GM12878 (cell line): ENCODE results near the gene SVEP1.

ENCODE experiments used
- CHD2 ChIP-seq: IDR thresholded peaks from 2 replicates; pipeline ENCODE4 v1.6.1; 2011; ENCODE audit warnings: low read depth, low read length, improper control_type of control experiment, borderline replicate concordance
- EP300 ChIP-seq, 2 experiments: fragments of 150-350 bp in 1 of 2; IDR thresholded peaks; 2 replicates each; pipeline ENCODE4 v1.6.1; 2011 to 2012; ENCODE audit warnings: low read depth in 2 of 2, low read length in 2 of 2, borderline replicate concordance in 1 of 2, improper control_type of control experiment in 1 of 2, inconsistent platforms in 1 of 2; ENCODE audit not compliant: control insufficient read depth in 1 of 2
- ESRRA ChIP-seq: IDR thresholded peaks from 2 replicates; pipeline ENCODE4 v1.6.1; 2012; ENCODE audit warnings: mild to moderate bottlenecking, low read length, improper control_type of control experiment
- KLF5 ChIP-seq: fragments of 450-650 bp; IDR thresholded peaks from 2 replicates; pipeline ENCODE4 v1.6.1; 2014; ENCODE audit warnings: mild to moderate bottlenecking; ENCODE audit not compliant: partially characterized antibody
- MTA3 ChIP-seq: IDR thresholded peaks from 2 replicates; pipeline ENCODE4 v1.6.1; 2012; ENCODE audit warnings: low read length, inconsistent platforms, borderline replicate concordance
- POLR2AphosphoS5 ChIP-seq: IDR thresholded peaks from 2 replicates; pipeline ENCODE4 v1.6.1; 2011; ENCODE audit warnings: mild to moderate bottlenecking, low read length, inconsistent platforms
- SIN3A ChIP-seq: IDR thresholded peaks from 2 replicates; pipeline ENCODE4 v1.6.1; 2012; ENCODE audit warnings: low read depth, low read length, improper control_type of control experiment
- TCF12 ChIP-seq: IDR thresholded peaks from 2 replicates; pipeline ENCODE4 v1.6.1; 2011; ENCODE audit warnings: low read depth, mild to moderate bottlenecking, low read length
- TF ChIP-seq, protein P1 (sequence below), 3 experiments: IDR thresholded peaks in 2 of 3; conservative IDR thresholded peaks in 1 of 3; 2 replicates each; pipeline ENCODE4 v1.5.1; 2011; ENCODE audit warnings: low read depth in 3 of 3, low read length in 3 of 3, mild to moderate bottlenecking in 3 of 3, control low read depth in 2 of 3, moderate library complexity in 2 of 3, inconsistent platforms in 1 of 3, mixed read lengths in 1 of 3; ENCODE audit not compliant: control insufficient read depth in 2 of 3, insufficient read depth in 1 of 3; ENCODE audit errors: extremely low read depth in 1 of 3

- TF ChIP-seq POLR2AphosphoS5 = no peak
- TF ChIP-seq ESRRA = no peak
- no peak for TF ChIP-seq KLF5
- no peak for TF ChIP-seq TCF12
- TF ChIP-seq, protein P1, sequence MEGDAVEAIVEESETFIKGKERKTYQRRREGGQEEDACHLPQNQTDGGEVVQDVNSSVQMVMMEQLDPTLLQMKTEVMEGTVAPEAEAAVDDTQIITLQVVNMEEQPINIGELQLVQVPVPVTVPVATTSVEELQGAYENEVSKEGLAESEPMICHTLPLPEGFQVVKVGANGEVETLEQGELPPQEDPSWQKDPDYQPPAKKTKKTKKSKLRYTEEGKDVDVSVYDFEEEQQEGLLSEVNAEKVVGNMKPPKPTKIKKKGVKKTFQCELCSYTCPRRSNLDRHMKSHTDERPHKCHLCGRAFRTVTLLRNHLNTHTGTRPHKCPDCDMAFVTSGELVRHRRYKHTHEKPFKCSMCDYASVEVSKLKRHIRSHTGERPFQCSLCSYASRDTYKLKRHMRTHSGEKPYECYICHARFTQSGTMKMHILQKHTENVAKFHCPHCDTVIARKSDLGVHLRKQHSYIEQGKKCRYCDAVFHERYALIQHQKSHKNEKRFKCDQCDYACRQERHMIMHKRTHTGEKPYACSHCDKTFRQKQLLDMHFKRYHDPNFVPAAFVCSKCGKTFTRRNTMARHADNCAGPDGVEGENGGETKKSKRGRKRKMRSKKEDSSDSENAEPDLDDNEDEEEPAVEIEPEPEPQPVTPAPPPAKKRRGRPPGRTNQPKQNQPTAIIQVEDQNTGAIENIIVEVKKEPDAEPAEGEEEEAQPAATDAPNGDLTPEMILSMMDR (IDR thresholded peaks at IDR 0.05 in 2 of 3, conservative IDR thresholded peaks at IDR 0.05 in 1 of 3; ENCODE audit: control insufficient read depth in 2 of 3, extremely low read depth in 1 of 3, insufficient read depth in 1 of 3, low read depth in 3 of 3, low read length in 3 of 3) = no peak
- no peak for TF ChIP-seq MTA3
- TF ChIP-seq CHD2 = no peak
- TF ChIP-seq SIN3A = no peak
- TF ChIP-seq EP300 (IDR thresholded peaks at IDR 0.05; ENCODE audit: borderline replicate concordance in 1 of 2, control insufficient read depth in 1 of 2, low read depth in 2 of 2, low read length in 2 of 2) = no peak
These were observed 248.9 kb downstream of the SVEP1 start for GRCh38 chr9:110330484-110331105.
